ENCODE measurements around the gene UQCR11. TPM values are rescaled to one million over a fixed set of nuclear protein-coding genes. Genes with fewer than 3 reads are reported as not detected.

UQCR11 gene
- total RNA-seq, 2 donors from 2014 or later, result 32.7 to 51.9 TPM

DNA sequence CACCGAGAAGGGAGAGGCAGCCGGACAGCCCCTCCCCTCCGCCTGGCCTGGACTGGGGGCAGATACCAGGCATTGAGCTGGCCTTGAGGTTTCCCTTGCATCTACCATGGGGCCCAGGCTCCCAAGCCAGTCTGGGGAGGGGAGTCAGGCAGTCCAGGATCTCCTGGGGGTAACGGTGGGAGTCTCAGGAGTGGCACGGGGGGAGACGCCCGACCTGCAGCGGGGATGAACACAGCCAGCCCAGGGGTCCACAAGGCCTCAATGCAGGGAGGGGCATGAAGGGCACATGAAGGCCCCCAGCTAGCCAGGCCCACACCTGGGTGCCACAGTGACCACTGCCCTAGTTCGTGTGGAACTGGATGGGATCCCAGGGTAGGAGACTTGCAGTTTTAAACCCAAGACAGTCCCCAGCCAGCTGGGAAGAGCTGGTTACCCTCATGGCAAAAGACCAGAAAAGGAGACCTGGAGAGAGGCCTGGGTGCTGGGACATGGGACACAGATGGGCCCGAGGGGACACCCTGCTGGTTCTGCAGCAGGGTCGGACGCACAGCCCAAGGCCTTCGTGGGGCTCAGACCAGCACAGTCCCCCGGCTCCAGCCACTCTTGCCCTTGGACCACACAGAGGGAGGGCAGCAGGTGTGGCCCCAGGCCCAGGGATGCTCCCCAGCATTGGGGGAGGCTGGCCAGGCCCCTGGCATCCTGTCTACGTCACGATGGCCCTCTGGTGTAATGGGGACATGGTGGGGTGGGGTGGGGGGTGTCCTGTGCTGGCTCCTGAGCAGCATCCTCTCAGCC, 4.6 kb upstream of the UQCR11 start:
- no peak overlapping the region for H3K27ac ChIP-seq
- ATAC-seq (ENCODE audit: insufficient number of reproducible peaks, low FRiP score, low read depth), result no peak
- peaks cover 7 to 9% of the 10 kb centered on the region in 2 donors for H3K4me1 ChIP-seq (ENCODE audit: control insufficient read depth in 1 of 2, low read depth in 2 of 2)
- no peak overlapping the region for H3K4me3 ChIP-seq
- H3K27me3 ChIP-seq (replicated peaks; ENCODE audit: insufficient read depth), result no peaks in the 10 kb centered on the region
- H3K9me3 ChIP-seq, result no peaks in the 10 kb centered on the region
- DNase-seq (ENCODE audit: low spot score), result no peak
- TF ChIP-seq, protein P1, sequence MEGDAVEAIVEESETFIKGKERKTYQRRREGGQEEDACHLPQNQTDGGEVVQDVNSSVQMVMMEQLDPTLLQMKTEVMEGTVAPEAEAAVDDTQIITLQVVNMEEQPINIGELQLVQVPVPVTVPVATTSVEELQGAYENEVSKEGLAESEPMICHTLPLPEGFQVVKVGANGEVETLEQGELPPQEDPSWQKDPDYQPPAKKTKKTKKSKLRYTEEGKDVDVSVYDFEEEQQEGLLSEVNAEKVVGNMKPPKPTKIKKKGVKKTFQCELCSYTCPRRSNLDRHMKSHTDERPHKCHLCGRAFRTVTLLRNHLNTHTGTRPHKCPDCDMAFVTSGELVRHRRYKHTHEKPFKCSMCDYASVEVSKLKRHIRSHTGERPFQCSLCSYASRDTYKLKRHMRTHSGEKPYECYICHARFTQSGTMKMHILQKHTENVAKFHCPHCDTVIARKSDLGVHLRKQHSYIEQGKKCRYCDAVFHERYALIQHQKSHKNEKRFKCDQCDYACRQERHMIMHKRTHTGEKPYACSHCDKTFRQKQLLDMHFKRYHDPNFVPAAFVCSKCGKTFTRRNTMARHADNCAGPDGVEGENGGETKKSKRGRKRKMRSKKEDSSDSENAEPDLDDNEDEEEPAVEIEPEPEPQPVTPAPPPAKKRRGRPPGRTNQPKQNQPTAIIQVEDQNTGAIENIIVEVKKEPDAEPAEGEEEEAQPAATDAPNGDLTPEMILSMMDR (IDR thresholded peaks at IDR 0.05), result no peak
- peaks cover 7% of the 10 kb centered on the region for H3K36me3 ChIP-seq

DNA sequence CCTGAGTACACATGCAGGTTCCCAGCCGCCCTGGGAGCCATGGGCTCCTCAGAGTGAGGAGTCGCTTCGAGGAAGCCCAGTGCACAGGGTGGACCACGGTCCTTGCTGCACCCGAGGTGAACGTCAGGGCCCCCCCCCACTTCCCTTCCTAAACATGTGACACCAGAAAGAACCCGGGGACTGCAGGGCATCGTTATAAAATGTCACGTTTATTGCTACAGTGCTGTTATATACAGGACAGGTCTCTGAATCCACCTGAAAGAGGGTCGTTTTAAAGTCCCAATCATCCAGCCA, 3.8 kb upstream of the UQCR11 start:
- ATAC-seq (ENCODE audit: insufficient number of reproducible peaks, low FRiP score, low read depth), result no peak
- H3K9me3 ChIP-seq, result no peaks in the 10 kb centered on the region
- DNase-seq (ENCODE audit: low spot score), result no peak
- H3K27ac ChIP-seq, result no peak overlapping the region
- peak overlapping the region; percentile 46 for H3K4me3 ChIP-seq
- no peaks in the 10 kb centered on the region for H3K27me3 ChIP-seq (replicated peaks; ENCODE audit: insufficient read depth)
- no peaks in the 10 kb centered on the region for H3K36me3 ChIP-seq
- peaks cover 13 to 17% of the 10 kb centered on the region in 2 donors for H3K4me1 ChIP-seq (ENCODE audit: control insufficient read depth in 1 of 2, low read depth in 2 of 2)
- TF ChIP-seq, protein P1 (IDR thresholded peaks at IDR 0.05), result no peak

DNA sequence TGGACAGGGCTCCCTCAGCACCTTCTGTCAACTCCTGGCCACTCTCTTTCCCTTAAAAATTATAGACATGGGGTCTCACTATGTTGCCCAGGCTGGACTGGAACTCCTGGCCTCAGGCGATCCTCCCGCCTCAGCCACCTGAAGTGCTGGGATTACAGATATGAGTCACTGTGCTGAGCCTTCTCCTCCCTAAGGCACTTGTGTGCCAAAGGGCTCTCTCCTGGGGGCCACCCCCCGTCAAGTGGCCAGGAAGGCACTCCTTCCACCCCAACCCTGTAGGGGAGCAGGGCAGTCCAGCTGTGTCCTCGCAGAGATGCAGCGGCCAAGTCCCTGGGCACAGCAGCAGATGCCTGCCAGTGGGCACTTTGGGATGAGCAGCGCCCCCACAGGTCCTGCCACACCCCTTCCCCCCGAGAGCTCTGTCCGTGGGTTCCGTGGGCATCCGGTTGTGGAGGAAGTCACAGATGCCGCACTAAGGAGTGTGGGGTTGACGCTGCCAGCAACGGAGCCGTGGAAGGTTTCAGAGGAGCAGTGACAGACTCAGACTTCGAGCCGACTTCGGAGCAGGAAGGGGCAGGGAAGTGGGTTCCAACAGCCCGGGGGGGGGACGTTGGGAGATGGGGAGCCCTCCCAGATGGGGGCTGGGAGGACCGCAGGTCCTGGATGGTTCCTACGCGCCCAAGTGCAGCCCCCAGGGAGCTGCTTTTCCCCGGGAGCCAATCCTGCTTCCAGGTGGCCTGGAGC, 3.3 kb upstream of the UQCR11 start:
- Histone ChIP-seq H3K27me3 (replicated peaks; ENCODE audit: insufficient read depth) (no peaks in the 10 kb centered on the region), H3K4me3 (peak overlapping the region; percentile 46), H3K9me3 (no peaks in the 10 kb centered on the region), H3K4me1 (ENCODE audit: control insufficient read depth in 1 of 2, low read depth in 2 of 2) (peaks cover 19 to 22% of the 10 kb centered on the region in 2 donors), H3K36me3 (no peaks in the 10 kb centered on the region), H3K27ac (no peak overlapping the region)
- ATAC-seq (ENCODE audit: insufficient number of reproducible peaks, low FRiP score, low read depth), result no peak
- DNase-seq (ENCODE audit: low spot score), result no peak
- TF ChIP-seq, protein P1 (IDR thresholded peaks at IDR 0.05), result no peak

DNA sequence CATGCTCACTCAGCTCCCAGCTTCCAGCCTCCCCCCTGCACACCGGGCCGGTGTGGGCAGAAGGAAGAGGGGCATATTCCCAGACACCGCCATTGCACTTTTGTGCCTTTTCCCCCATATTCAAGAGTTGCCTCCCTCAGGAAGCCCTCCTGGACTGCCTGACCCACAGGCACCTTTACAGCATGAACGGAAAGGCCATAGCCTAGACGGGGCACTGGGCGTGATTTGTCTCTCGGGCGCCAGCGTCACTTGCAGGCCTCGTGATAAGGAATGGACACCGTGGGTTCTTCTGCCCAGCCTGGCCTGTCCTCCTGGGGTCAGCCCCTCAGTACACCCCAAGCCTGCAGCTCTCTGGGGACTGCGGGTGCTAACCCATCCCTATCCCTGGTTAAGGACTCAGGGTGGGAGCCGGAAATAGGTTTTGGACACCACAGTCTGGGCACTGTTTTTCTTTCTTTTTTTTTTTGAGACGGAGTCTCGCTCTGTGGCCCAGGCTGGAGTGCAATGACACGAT, 933 bp upstream of the UQCR11 start:
- no peak for DNase-seq (ENCODE audit: low spot score)

More for the DNA sequence above, 933 bp upstream of the UQCR11 start:
- no peak for ATAC-seq (ENCODE audit: insufficient number of reproducible peaks, low FRiP score, low read depth)
- Histone ChIP-seq H3K27ac (peak overlapping the region; percentile 85 to 91), H3K9me3 (no peaks in the 10 kb centered on the region), H3K4me1 (ENCODE audit: control insufficient read depth in 1 of 2, low read depth in 2 of 2) (peaks cover 23 to 33% of the 10 kb centered on the region in 2 donors), H3K36me3 (no peaks in the 10 kb centered on the region), H3K4me3 (peak overlapping the region; percentile 98), H3K27me3 (replicated peaks; ENCODE audit: insufficient read depth) (no peaks in the 10 kb centered on the region)
- TF ChIP-seq, protein P1 (IDR thresholded peaks at IDR 0.05), result no peak

Measured in thoracic aorta (tissue), 2 donors.